ENCODE data around the gene USH1C. TPM values are rescaled to one million over a fixed set of nuclear protein-coding genes. Genes with fewer than 3 reads are reported as not detected.

The USH1C gene
- total and polyA plus RNA-seq, 9 donors = 0.25 to 1.2 (median 1.00) TPM; not detected in 5

GRCh38 chr11:17459236-17459896, 84.8 kb downstream of the USH1C start:
- H3K4me1 ChIP-seq (ENCODE audit: insufficient read depth) = no peaks in the 10 kb centered on the region
- no peaks in the 10 kb centered on the region for H3K36me3 ChIP-seq
- TF ChIP-seq EP300 (IDR thresholded peaks at IDR 0.05) (no peak), CTCF (IDR thresholded peaks at IDR 0.05) (no peak), POLR2A (IDR thresholded peaks at IDR 0.05) (no peak)
- 30 to 39% (median 31%) methylated on average over 9 of the region's 9 CpGs for WGBS, 3 donors
- no peaks in the 10 kb centered on the region for H3K9me3 ChIP-seq
- H3K27me3 ChIP-seq = no peaks in the 10 kb centered on the region
- no peak overlapping the region for H3K4me3 ChIP-seq
- DNase-seq = no peak
- no peak overlapping the region for H3K27ac ChIP-seq
- intact Hi-C loops (cut with DNase I) = no loop called here

GRCh38 chr11:17458268-17458667, 85.9 kb downstream of the USH1C start:
- H3K9me3 ChIP-seq = no peaks in the 10 kb centered on the region
- H3K4me1 ChIP-seq (ENCODE audit: insufficient read depth) = no peaks in the 10 kb centered on the region
- H3K4me3 ChIP-seq = no peak overlapping the region
- H3K36me3 ChIP-seq = no peaks in the 10 kb centered on the region
- WGBS, 3 donors = 42 to 50% (median 45%) methylated on average over 8 of the region's 8 CpGs
- no peak for DNase-seq
- H3K27ac ChIP-seq = no peak overlapping the region
- H3K27me3 ChIP-seq = no peaks in the 10 kb centered on the region
- intact Hi-C loops (cut with DNase I) = no loop called here
- TF ChIP-seq EP300 (IDR thresholded peaks at IDR 0.05) (no peak), POLR2A (IDR thresholded peaks at IDR 0.05) (no peak), CTCF (IDR thresholded peaks at IDR 0.05) (no peak)

GRCh38 chr11:17457396-17458173, 86.6 kb downstream of the USH1C start:
- 59 to 65% (median 64%) methylated on average over 8 of the region's 8 CpGs for WGBS, 3 donors

GRCh38 chr11:17452668-17453067, 91.5 kb downstream of the USH1C start:
- 64 to 79% (median 77%) methylated on average over 2 of the region's 2 CpGs for WGBS, 3 donors
- no peaks in the 10 kb centered on the region for H3K36me3 ChIP-seq
- no peak overlapping the region for H3K27ac ChIP-seq
- H3K4me1 ChIP-seq (ENCODE audit: insufficient read depth) = no peaks in the 10 kb centered on the region
- H3K27me3 ChIP-seq = no peaks in the 10 kb centered on the region
- no peak overlapping the region for H3K4me3 ChIP-seq
- no peak for DNase-seq
- TF ChIP-seq CTCF (IDR thresholded peaks at IDR 0.05) (no peak), EP300 (IDR thresholded peaks at IDR 0.05) (no peak), POLR2A (IDR thresholded peaks at IDR 0.05) (no peak)
- H3K9me3 ChIP-seq = no peaks in the 10 kb centered on the region
- intact Hi-C loops (cut with DNase I) = no loop called here

More at GRCh38 chr11:17457396-17458173, 86.6 kb downstream of the USH1C start:
- Histone ChIP-seq H3K36me3 (no peaks in the 10 kb centered on the region), H3K4me1 (ENCODE audit: insufficient read depth) (no peaks in the 10 kb centered on the region), H3K9me3 (no peaks in the 10 kb centered on the region), H3K27me3 (no peaks in the 10 kb centered on the region), H3K4me3 (no peak overlapping the region), H3K27ac (no peak overlapping the region)
- no peak for TF ChIP-seq EP300 (IDR thresholded peaks at IDR 0.05)
- intact Hi-C loops (cut with DNase I) = no loop called here
- no peak for DNase-seq

- Histone ChIP-seq H3K27me3 (no peaks in the 10 kb centered on the region), H3K4me3 (no peak overlapping the region), H3K36me3 (no peaks in the 10 kb centered on the region), H3K27ac (no peak overlapping the region), H3K9me3 (no peaks in the 10 kb centered on the region), H3K4me1 (ENCODE audit: insufficient read depth) (no peaks in the 10 kb centered on the region)
- intact Hi-C loops (cut with DNase I) = no loop called here
- WGBS, 3 donors = 62 to 65% (median 62%) methylated on average over 8 of the region's 8 CpGs
- TF ChIP-seq POLR2A (IDR thresholded peaks at IDR 0.05) (no peak), CTCF (IDR thresholded peaks at IDR 0.05) (no peak), EP300 (IDR thresholded peaks at IDR 0.05) (no peak)
- DNase-seq = no peak
Measured at GRCh38 chr11:17449158-17449557, 95.1 kb downstream of the USH1C start.

Measured in ovary (tissue), 9 donors.